ENCODE results near the gene AGPAT2. TPM values are rescaled to one million over a fixed set of nuclear protein-coding genes. Genes with fewer than 3 reads are reported as not detected.

AGPAT2 gene
- polyA plus RNA-seq, 1 of the 3 experiments (the other 2 are of a cell fraction), result 46.8 TPM

DNA sequence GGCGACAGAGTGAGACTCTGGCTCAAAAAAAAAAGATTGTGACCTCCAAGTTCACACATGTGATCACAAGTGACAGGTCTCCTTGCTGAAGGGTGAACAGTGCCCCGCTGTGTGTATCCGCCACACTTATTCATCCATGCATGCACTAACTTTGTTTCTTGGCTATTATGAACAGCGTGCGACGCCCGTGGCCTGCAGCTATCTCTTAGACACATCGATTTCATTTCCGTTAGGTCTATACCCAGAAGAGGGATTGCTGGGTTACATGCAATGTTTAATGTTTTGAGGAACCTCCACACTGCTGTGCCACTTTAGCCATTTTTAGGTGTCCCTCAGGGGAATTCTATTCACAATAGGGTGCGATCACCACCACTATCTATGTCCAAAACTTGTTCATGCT lies 36.6 kb downstream of the AGPAT2 start:
- Histone ChIP-seq H3K4me3 (ENCODE audit: low read depth in 2 of 2, low read length in 1 of 2) (no peak overlapping the region), H3F3A (replicated peaks; ENCODE audit: insufficient read depth) (no peaks in the 10 kb centered on the region), H3K27me3 (ENCODE audit: insufficient read depth) (no peaks in the 10 kb centered on the region), H3K9ac (no peak overlapping the region), H3K36me3 (replicated peaks in 1 of 2; ENCODE audit: control insufficient read depth in 1 of 2, insufficient read depth in 2 of 2, low read length in 1 of 2) (no peaks in the 10 kb centered on the region), H2AFZ (ENCODE audit: low read depth) (no peak overlapping the region), H3K9me3 (no peaks in the 10 kb centered on the region), H3K4me2 (no peak overlapping the region), H3K9me2 (no peaks in the 10 kb centered on the region), H4K20me1 (ENCODE audit: insufficient read depth) (no peaks in the 10 kb centered on the region), H3K27ac (ENCODE audit: low read depth in 2 of 2, low read length in 1 of 2) (no peak overlapping the region), H3K4me1 (ENCODE audit: control insufficient read depth in 1 of 2, insufficient read depth in 2 of 2, low read depth in 1 of 2, low read length in 1 of 2) (peaks cover 0 to 28% of the 10 kb centered on the region in 2 experiments; a peak in 1 of 4 replicates), H3K79me2 (ENCODE audit: insufficient read depth) (no peaks in the 10 kb centered on the region)
- TF ChIP-seq MEF2A (IDR thresholded peaks at IDR 0.05; ENCODE audit: borderline replicate concordance, low read depth) (no peak), TCF12 (IDR thresholded peaks at IDR 0.05) (no peak), YY1 (IDR thresholded peaks at IDR 0.05; ENCODE audit: low read depth) (no peak), TAF1 (IDR thresholded peaks at IDR 0.05; ENCODE audit: borderline replicate concordance, low read depth, low read length) (no peak), NFIC (IDR thresholded peaks at IDR 0.05; ENCODE audit: borderline replicate concordance) (no peak)
- TF ChIP-seq, protein P1, sequence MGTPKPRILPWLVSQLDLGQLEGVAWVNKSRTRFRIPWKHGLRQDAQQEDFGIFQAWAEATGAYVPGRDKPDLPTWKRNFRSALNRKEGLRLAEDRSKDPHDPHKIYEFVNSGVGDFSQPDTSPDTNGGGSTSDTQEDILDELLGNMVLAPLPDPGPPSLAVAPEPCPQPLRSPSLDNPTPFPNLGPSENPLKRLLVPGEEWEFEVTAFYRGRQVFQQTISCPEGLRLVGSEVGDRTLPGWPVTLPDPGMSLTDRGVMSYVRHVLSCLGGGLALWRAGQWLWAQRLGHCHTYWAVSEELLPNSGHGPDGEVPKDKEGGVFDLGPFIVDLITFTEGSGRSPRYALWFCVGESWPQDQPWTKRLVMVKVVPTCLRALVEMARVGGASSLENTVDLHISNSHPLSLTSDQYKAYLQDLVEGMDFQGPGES (IDR thresholded peaks at IDR 0.05; ENCODE audit: low read depth, low read length), result no peak
- TF ChIP-seq, protein P2, sequence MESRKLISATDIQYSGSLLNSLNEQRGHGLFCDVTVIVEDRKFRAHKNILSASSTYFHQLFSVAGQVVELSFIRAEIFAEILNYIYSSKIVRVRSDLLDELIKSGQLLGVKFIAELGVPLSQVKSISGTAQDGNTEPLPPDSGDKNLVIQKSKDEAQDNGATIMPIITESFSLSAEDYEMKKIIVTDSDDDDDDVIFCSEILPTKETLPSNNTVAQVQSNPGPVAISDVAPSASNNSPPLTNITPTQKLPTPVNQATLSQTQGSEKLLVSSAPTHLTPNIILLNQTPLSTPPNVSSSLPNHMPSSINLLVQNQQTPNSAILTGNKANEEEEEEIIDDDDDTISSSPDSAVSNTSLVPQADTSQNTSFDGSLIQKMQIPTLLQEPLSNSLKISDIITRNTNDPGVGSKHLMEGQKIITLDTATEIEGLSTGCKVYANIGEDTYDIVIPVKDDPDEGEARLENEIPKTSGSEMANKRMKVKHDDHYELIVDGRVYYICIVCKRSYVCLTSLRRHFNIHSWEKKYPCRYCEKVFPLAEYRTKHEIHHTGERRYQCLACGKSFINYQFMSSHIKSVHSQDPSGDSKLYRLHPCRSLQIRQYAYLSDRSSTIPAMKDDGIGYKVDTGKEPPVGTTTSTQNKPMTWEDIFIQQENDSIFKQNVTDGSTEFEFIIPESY (IDR thresholded peaks at IDR 0.05; ENCODE audit: borderline replicate concordance, low read depth), result no peak
- POLR2A ChIA-PET, result interaction anchor here (0.6 to 0.7 kb wide), 2 partner anchors 13 to 96 kb away, joined by 3 read pairs; no protein-coding TSS in a partner anchor
- CTCF ChIA-PET, result interaction anchor here (0.7 to 1.9 kb wide), 2 partner anchors 11 to 166 kb away, joined by 3 to 8 read pairs; no protein-coding TSS in a partner anchor
- WGBS (ENCODE audit: low lambda C conversion rate), result 90% methylated on average over 10 of the region's 10 CpGs
- DNase-seq, result no peak

DNA sequence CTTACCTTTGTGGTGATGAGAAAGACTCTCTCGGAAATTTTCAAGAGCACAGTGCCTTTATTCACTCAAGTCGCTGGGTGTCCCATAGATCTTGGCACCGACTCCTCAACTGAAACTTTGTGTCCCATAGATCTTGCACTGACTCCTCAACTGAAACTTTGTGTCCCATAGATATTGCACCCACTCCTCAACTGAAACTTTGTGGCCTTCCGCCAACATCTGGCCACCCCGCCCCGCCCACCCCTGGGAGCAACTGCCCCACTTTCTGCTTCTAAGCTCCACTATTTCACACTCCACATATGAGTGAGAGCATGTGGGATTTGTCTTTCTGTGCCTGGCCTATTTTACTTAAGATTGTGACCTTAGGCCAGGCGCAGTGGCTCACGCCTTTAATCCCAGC lies 37.2 kb downstream of the AGPAT2 start:
- WGBS (ENCODE audit: low lambda C conversion rate), result 92% methylated on average over 8 of the region's 8 CpGs
- TF ChIP-seq TEAD4 (IDR thresholded peaks at IDR 0.05; ENCODE audit: borderline replicate concordance, insufficient read depth) (no peak), MEF2A (IDR thresholded peaks at IDR 0.05; ENCODE audit: borderline replicate concordance, low read depth) (no peak), FOXJ3 (CRISPR knock-in tag; IDR thresholded peaks at IDR 0.05) (no peak), RCOR1 (IDR thresholded peaks at IDR 0.05; ENCODE audit: low read length) (no peak), FOXM1 (IDR thresholded peaks at IDR 0.05; ENCODE audit: low read depth) (no peak), ELF1 (IDR thresholded peaks at IDR 0.05) (no peak), NRF1 (IDR thresholded peaks at IDR 0.05; ENCODE audit: low read depth, low read length) (no peak), RXRA (IDR thresholded peaks at IDR 0.05; ENCODE audit: borderline replicate concordance, low read depth) (no peak), MXI1 (IDR thresholded peaks at IDR 0.05; ENCODE audit: low read depth, low read length) (no peak), RFX5 (IDR thresholded peaks at IDR 0.05; ENCODE audit: low read length) (no peak), EZH2phosphoT487 (IDR thresholded peaks at IDR 0.05; ENCODE audit: borderline replicate concordance, low read depth) (no peak), SMC3 (IDR thresholded peaks at IDR 0.05; ENCODE audit: low read depth, low read length) (no peak), GATA2 (CRISPR knock-in tag; IDR thresholded peaks at IDR 0.05) (no peak)
- TF ChIP-seq, protein P3, sequence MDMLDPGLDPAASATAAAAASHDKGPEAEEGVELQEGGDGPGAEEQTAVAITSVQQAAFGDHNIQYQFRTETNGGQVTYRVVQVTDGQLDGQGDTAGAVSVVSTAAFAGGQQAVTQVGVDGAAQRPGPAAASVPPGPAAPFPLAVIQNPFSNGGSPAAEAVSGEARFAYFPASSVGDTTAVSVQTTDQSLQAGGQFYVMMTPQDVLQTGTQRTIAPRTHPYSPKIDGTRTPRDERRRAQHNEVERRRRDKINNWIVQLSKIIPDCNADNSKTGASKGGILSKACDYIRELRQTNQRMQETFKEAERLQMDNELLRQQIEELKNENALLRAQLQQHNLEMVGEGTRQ (IDR thresholded peaks at IDR 0.05; ENCODE audit: borderline replicate concordance, low read depth, low read length), result no peak
- TF ChIP-seq, protein P2 (IDR thresholded peaks at IDR 0.05; ENCODE audit: borderline replicate concordance, low read depth), result no peak
- TF ChIP-seq, protein P4, sequence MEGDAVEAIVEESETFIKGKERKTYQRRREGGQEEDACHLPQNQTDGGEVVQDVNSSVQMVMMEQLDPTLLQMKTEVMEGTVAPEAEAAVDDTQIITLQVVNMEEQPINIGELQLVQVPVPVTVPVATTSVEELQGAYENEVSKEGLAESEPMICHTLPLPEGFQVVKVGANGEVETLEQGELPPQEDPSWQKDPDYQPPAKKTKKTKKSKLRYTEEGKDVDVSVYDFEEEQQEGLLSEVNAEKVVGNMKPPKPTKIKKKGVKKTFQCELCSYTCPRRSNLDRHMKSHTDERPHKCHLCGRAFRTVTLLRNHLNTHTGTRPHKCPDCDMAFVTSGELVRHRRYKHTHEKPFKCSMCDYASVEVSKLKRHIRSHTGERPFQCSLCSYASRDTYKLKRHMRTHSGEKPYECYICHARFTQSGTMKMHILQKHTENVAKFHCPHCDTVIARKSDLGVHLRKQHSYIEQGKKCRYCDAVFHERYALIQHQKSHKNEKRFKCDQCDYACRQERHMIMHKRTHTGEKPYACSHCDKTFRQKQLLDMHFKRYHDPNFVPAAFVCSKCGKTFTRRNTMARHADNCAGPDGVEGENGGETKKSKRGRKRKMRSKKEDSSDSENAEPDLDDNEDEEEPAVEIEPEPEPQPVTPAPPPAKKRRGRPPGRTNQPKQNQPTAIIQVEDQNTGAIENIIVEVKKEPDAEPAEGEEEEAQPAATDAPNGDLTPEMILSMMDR (IDR thresholded peaks at IDR 0.05), result no peak
- POLR2A ChIA-PET, result no interaction called here
- Histone ChIP-seq H3K9me3 (no peaks in the 10 kb centered on the region), H4K20me1 (ENCODE audit: insufficient read depth) (no peaks in the 10 kb centered on the region), H2AFZ (ENCODE audit: low read depth) (no peak overlapping the region), H3F3A (replicated peaks; ENCODE audit: insufficient read depth) (no peaks in the 10 kb centered on the region), H3K4me3 (ENCODE audit: low read depth in 2 of 2, low read length in 1 of 2) (no peak overlapping the region), H3K4me1 (ENCODE audit: control insufficient read depth in 1 of 2, insufficient read depth in 2 of 2, low read depth in 1 of 2, low read length in 1 of 2) (peaks cover 0 to 28% of the 10 kb centered on the region in 2 experiments; a peak in 1 of 4 replicates), H3K27ac (ENCODE audit: low read depth in 2 of 2, low read length in 1 of 2) (no peak overlapping the region), H3K9me2 (no peaks in the 10 kb centered on the region), H3K27me3 (ENCODE audit: insufficient read depth) (no peaks in the 10 kb centered on the region), H3K4me2 (no peak overlapping the region), H3K9ac (no peak overlapping the region), H3K79me2 (ENCODE audit: insufficient read depth) (no peaks in the 10 kb centered on the region), H3K36me3 (replicated peaks in 1 of 2; ENCODE audit: control insufficient read depth in 1 of 2, insufficient read depth in 2 of 2, low read length in 1 of 2) (no peaks in the 10 kb centered on the region)
- CTCF ChIA-PET, result no interaction called here
- no peak for DNase-seq
